GM12878 (cell line): ENCODE measurements around the gene FAAP100. TPM values are rescaled to one million over a fixed set of nuclear protein-coding genes. Genes with fewer than 3 reads are reported as not detected.

Experiments
- ATAC-seq: fragments of 200-7000 bp; cut with Tn5 transposase; 3 replicates; pipeline ENCODE4 v1.9.1; 2020; ENCODE audit warnings: mild to moderate bottlenecking, moderate library complexity
- BruUV-seq: library from RNA; stranded (reverse); fragments of 400-500 nt; replicated peaks from 2 replicates; lab custom pipeline; 2021; lab: Mats Ljungman, UMichigan
- CTCF ChIA-PET: fragments of 300-600 bp; sonication (Branson Sonifier 250); formaldehyde crosslinking; extraction: SDS; loops from one replicate; lab custom pipeline; 2021; ENCODE audit warnings: inconsistent platforms; lab: Yijun Ruan, JAX
- POLR2A ChIA-PET: fragments of 350-600 bp; formaldehyde crosslinking; extraction: SDS; loops from one replicate; lab custom pipeline; 2021; ENCODE audit warnings: inconsistent platforms; lab: Charles Lee
- RAD21 ChIA-PET: fragments of 300-600 bp; sonication (Branson Sonifier 250); formaldehyde crosslinking; loops from one replicate; lab custom pipeline; 2023; ENCODE audit warnings: antibody characterized with exemption; ENCODE audit not compliant: unreplicated experiment; lab: Charles Lee
- SMC1A ChIA-PET: fragments of 300-600 bp; sonication (Branson Sonifier 250); formaldehyde crosslinking; loops from one replicate; lab custom pipeline; 2023; ENCODE audit not compliant: unreplicated experiment, uncharacterized antibody; lab: Charles Lee
- DNase-seq: peaks from one replicate; pipeline ENCODE4 v3.0.0-alpha.2; 2011; ENCODE audit warnings: low read depth, low spot score
- FAIRE-seq: peaks from 3 replicates; lab custom pipeline; 2011; peaks lifted over from hg19 to GRCh38; lab: Jason Lieb, UNC
- H2AFZ ChIP-seq: 2 replicates; pipeline ENCODE4 v1.6.0; 2011; ENCODE audit warnings: low read depth, low read length, control low read depth; ENCODE audit not compliant: control insufficient read depth
- H3K27ac ChIP-seq: 2 replicates; pipeline ENCODE4 v1.5.1; 2011; ENCODE audit warnings: control low read depth; ENCODE audit not compliant: control insufficient read depth, insufficient read depth
- H3K27me3 ChIP-seq, 2 experiments: replicated peaks in 1 of 2; 2 replicates each; pipeline versions ENCODE4 v1.6.0 to v1.6.1; 2011; ENCODE audit warnings: low read length in 1 of 2; ENCODE audit not compliant: control insufficient read depth in 2 of 2, insufficient read depth in 2 of 2
- H3K36me3 ChIP-seq, 2 experiments: 2 replicates each; pipeline ENCODE4 v1.5.1; 2011; ENCODE audit warnings: low read length in 1 of 2; ENCODE audit not compliant: control insufficient read depth in 2 of 2, insufficient read depth in 2 of 2
- H3K4me1 ChIP-seq: 2 replicates; pipeline ENCODE4 v1.6.1; 2011; ENCODE audit warnings: mild to moderate bottlenecking, low read length, moderate library complexity, mixed read lengths; ENCODE audit not compliant: control insufficient read depth, insufficient read depth
- H3K4me2 ChIP-seq: 2 replicates; pipeline ENCODE4 v1.6.0; 2011; ENCODE audit warnings: control low read depth; ENCODE audit not compliant: control insufficient read depth, insufficient read depth
- H3K4me3 ChIP-seq: fragments of 200-600 bp; sonication (generic); 2 replicates; pipeline ENCODE4 v1.5.1; 2016
- H3K79me2 ChIP-seq: 2 replicates; pipeline ENCODE4 v1.6.0; 2011; ENCODE audit warnings: low read length; ENCODE audit not compliant: control insufficient read depth, insufficient read depth
- H3K9ac ChIP-seq: 2 replicates; pipeline ENCODE4 v1.8.0; 2011; ENCODE audit warnings: low read length, control low read depth, mixed read lengths; ENCODE audit not compliant: control insufficient read depth, insufficient read depth
- H3K9me3 ChIP-seq: replicated peaks from 3 replicates; pipeline ENCODE4 v1.5.1; 2011; ENCODE audit warnings: mild to moderate bottlenecking, low read length; ENCODE audit not compliant: control insufficient read depth, insufficient read depth
- H4K20me1 ChIP-seq: 2 replicates; pipeline ENCODE4 v1.6.0; 2011; ENCODE audit not compliant: control insufficient read depth, insufficient read depth
- BACH1 ChIP-seq: fragments of 450-650 bp; IDR thresholded peaks from 2 replicates; pipeline ENCODE4 v1.6.1; 2017; ENCODE audit warnings: mild to moderate bottlenecking, borderline replicate concordance
- CREM ChIP-seq: IDR thresholded peaks from 2 replicates; pipeline ENCODE4 v1.6.1; 2014; ENCODE audit warnings: antibody characterized with exemption, low read depth
- GATAD2B ChIP-seq: fragments of 450-650 bp; conservative IDR thresholded peaks from 2 replicates; pipeline ENCODE4 v1.6.1; 2017; ENCODE audit warnings: low read depth, mild to moderate bottlenecking, moderate library complexity
- HDGF ChIP-seq: fragments of 450-650 bp; IDR thresholded peaks from 2 replicates; pipeline ENCODE4 v1.6.1; 2016; ENCODE audit warnings: antibody characterized with exemption
- IKZF1 ChIP-seq: fragments of 450-650 bp; conservative IDR thresholded peaks from 2 replicates; pipeline ENCODE4 v1.6.1; 2017; ENCODE audit warnings: antibody characterized with exemption, mild to moderate bottlenecking
- LARP7 ChIP-seq: fragments of 450-650 bp; IDR thresholded peaks from 2 replicates; pipeline ENCODE4 v1.6.1; 2017; ENCODE audit warnings: mild to moderate bottlenecking
- MEF2B ChIP-seq: fragments of 450-650 bp; IDR thresholded peaks from 2 replicates; pipeline ENCODE4 v1.6.1; 2018; ENCODE audit warnings: mild to moderate bottlenecking, moderate library complexity; ENCODE audit not compliant: partially characterized antibody, poor library complexity, severe bottlenecking
- MLLT1 ChIP-seq: fragments of 450-650 bp; IDR thresholded peaks from 2 replicates; pipeline ENCODE4 v1.6.1; 2016; ENCODE audit warnings: mild to moderate bottlenecking
- PBX3 ChIP-seq: IDR thresholded peaks from 2 replicates; pipeline ENCODE4 v1.6.1; 2011; ENCODE audit warnings: mild to moderate bottlenecking, low read depth, low read length, moderate library complexity; ENCODE audit not compliant: insufficient replicate concordance
- POLR2A ChIP-seq: IDR thresholded peaks from 2 replicates; pipeline ENCODE4 v1.6.1; 2011; ENCODE audit warnings: low read depth, mild to moderate bottlenecking, low read length
- POLR2AphosphoS2 ChIP-seq: IDR thresholded peaks from 2 replicates; pipeline ENCODE4 v1.6.1; 2011; ENCODE audit warnings: low read depth, mild to moderate bottlenecking, low read length, improper control_type of control experiment, moderate library complexity
- POLR2AphosphoS5 ChIP-seq: IDR thresholded peaks from 2 replicates; pipeline ENCODE4 v1.6.1; 2011; ENCODE audit warnings: mild to moderate bottlenecking, low read length, inconsistent platforms
- POU2F2 ChIP-seq: IDR thresholded peaks from 3 replicates; pipeline ENCODE4 v1.6.1; 2011; ENCODE audit warnings: low read depth, mild to moderate bottlenecking, low read length, borderline replicate concordance
- SMAD1 ChIP-seq: fragments of 450-650 bp; IDR thresholded peaks from 2 replicates; pipeline ENCODE4 v1.6.1; 2018; ENCODE audit warnings: mild to moderate bottlenecking, low read depth; ENCODE audit not compliant: partially characterized antibody
- SREBF2 ChIP-seq: IDR thresholded peaks from 2 replicates; pipeline ENCODE4 v1.6.1; 2012; ENCODE audit warnings: mild to moderate bottlenecking, low read length
- TARDBP ChIP-seq: IDR thresholded peaks from 2 replicates; pipeline ENCODE4 v1.6.1; 2016; ENCODE audit warnings: borderline replicate concordance
- TCF3 ChIP-seq: IDR thresholded peaks from 2 replicates; pipeline ENCODE4 v1.6.1; 2012; ENCODE audit warnings: low read depth, mild to moderate bottlenecking, low read length, borderline replicate concordance; ENCODE audit not compliant: insufficient read depth
- ZBTB11 ChIP-seq: fragments of 450-650 bp; formaldehyde crosslinking; IDR thresholded peaks from 2 replicates; pipeline ENCODE4 v1.5.0; 2022; ENCODE audit warnings: mild to moderate bottlenecking, missing genetic modification characterization
- WGBS: methylation state at CpG from one replicate; pipeline ENCODE4 v1.1.6; 2016; ENCODE audit warnings: low lambda C conversion rate; ENCODE audit not compliant: insufficient replicate concordance, insufficient coverage; ENCODE audit errors: missing lambda C conversion rate; 5-methylcytosine and 5-hydroxymethylcytosine counted together
- in situ Hi-C: fragments of 300-500 bp; cut with MboI; formaldehyde crosslinking; loops from 9 replicates; pipeline ENCODE4 v1.14.3; 2018; ENCODE audit warnings: mixed read lengths
- intact Hi-C: fragments of 100-400 bp; cut with micrococcal nuclease; formaldehyde crosslinking; loops from one replicate; pipeline ENCODE4 v1.14.2; 2022; ENCODE audit not compliant: unreplicated experiment
- polyA plus RNA-seq, 11 experiments: library from polyadenylated mRNA; depleted of rRNA in 4 of 11; unstranded in 6 of 11; stranded (reverse) in 5 of 11; fragments of >200 nt; fragmentation: Nextera tagmentation in 4 of 11; fragmentation: Illumina TruSeq in 1 of 11; extraction: Ambion mirVana in 4 of 11; extraction: Trizol in 1 of 11; gene quantifications; 1 replicate in 1 of 11; 2 replicates in 10 of 11; pipeline versions ENCODE4 v1.2.1 to v1.2.3, GENCODE V29; 2011 to 2016; ENCODE audit warnings: inconsistent platforms in 2 of 11, missing spikeins in 2 of 11, low read depth in 1 of 11
- total RNA-seq, 4 experiments: library from RNA; depleted of rRNA in 3 of 4; stranded (reverse); fragments of >200 nt in 3 of 4; fragmentation: Illumina TruSeq in 1 of 4; extraction: Trizol in 1 of 4; gene quantifications; 2 replicates each; pipeline versions ENCODE4 v1.2.1 to v1.2.3, GENCODE V29; 2013 to 2021

Gene FAAP100
- total and polyA plus RNA-seq, 10 of the 15 experiments (the other 5 are each of a cell fraction or from before 2014, with no cell fraction given), result 0.11 to 46.2 (median 17.1) TPM

GRCh38 chr17:81511804-81512561, 40.2 kb downstream of the FAAP100 start:
- TSS peak; percentile 81 for BruUV-seq
- H3K36me3 ChIP-seq, result peaks cover 18 to 29% of the 10 kb centered on the region in 2 experiments
- 1% methylated on average over 60 of the region's 62 CpGs for WGBS
- peak overlapping the region; percentile 95 for H3K4me3 ChIP-seq
- peak overlapping the region; percentile 85 for H3K9ac ChIP-seq
- no peaks in the 10 kb centered on the region; the same call in 2 of the 3 replicates for H3K9me3 ChIP-seq
- intact Hi-C loops (loop anchor here (10.0 kb wide), 1 partner anchor 257 kb away; no protein-coding TSS in a partner anchor), in situ Hi-C loops (no loop called here)
- ChIA-PET SMC1A (no interaction called here), RAD21 (no interaction called here), CTCF (interaction anchor here (0.9 to 1.5 kb wide), 2 partner anchors 9 to 27 kb away, joined by 3 to 4 read pairs; no protein-coding TSS in a partner anchor), POLR2A (interaction anchor here (0.5 to 0.6 kb wide), 2 partner anchors 264 to 506 kb away, joined by 3 read pairs; no protein-coding TSS in a partner anchor)
- H3K79me2 ChIP-seq, result peaks cover 77% of the 10 kb centered on the region
- H3K4me1 ChIP-seq, result peaks cover 7% of the 10 kb centered on the region; the same call in 1 of the 2 replicates
- no peak; the same call in 1 of the 3 replicates for ATAC-seq
- FAIRE-seq, result no peak
- H3K27ac ChIP-seq, result peak overlapping the region; percentile 76
- H2AFZ ChIP-seq, result no peak overlapping the region
- peak overlapping the region; percentile 85 for H3K4me2 ChIP-seq
- peaks cover 11% of the 10 kb centered on the region for H4K20me1 ChIP-seq
- H3K27me3 ChIP-seq, result no peaks in the 10 kb centered on the region
- no peak for DNase-seq
- TF ChIP-seq SMAD1 (no peak), MLLT1 (peak; percentile 89; the same call in 1 of the 2 replicates), HDGF (0 out of 2 replicates have a peak, but pooled peaks have one; percentile 68), BACH1 (0 out of 2 replicates have a peak, but pooled peaks have one; percentile 38), SREBF2 (no peak), MEF2B (no peak), IKZF1 (0 out of 2 replicates have a peak, but pooled peaks have one; percentile 9), GATAD2B (0 out of 2 replicates have a peak, but pooled peaks have one; percentile 8), PBX3 (peak; percentile 54), ZBTB11 (peak; percentile 13; the same call in 1 of the 2 replicates), TARDBP (0 out of 2 replicates have a peak, but pooled peaks have one; percentile 13), POLR2AphosphoS2 (peak; percentile 33; the same call in 1 of the 2 replicates), LARP7 (peak; percentile 62), CREM (peak; percentile 24), POU2F2 (0 out of 3 replicates have a peak, but pooled peaks have one; percentile 68), POLR2AphosphoS5 (peak; percentile 91), TCF3 (0 out of 2 replicates have a peak, but pooled peaks have one; percentile 2), POLR2A (peak; percentile 93)
